ENCODE measurements around the gene ZNF532. TPM values are rescaled to one million over a fixed set of nuclear protein-coding genes. Genes with fewer than 3 reads are reported as not detected.
A peak's percentile ranks its signal among the peaks of the same experiment; 100 is the strongest.
"Not testable (repeated sequence)": the region's sequence is repeated elsewhere in the genome, so short reads cannot be mapped to it uniquely, and the experiment has no call there.

The ZNF532 gene
- total RNA-seq, 1 donor from 2014 or later = 137 TPM

GRCh38 chr18:58827886-58828285 lies 36.8 kb upstream of the ZNF532 start:
- Histone ChIP-seq H3K4me2 (no peak overlapping the region), H3K9me3 (ENCODE audit: low read depth) (no peaks in the 10 kb centered on the region), H2AFZ (replicated peaks) (no peak overlapping the region), H3F3A (ENCODE audit: low read depth) (no peaks in the 10 kb centered on the region), H3K27me3 (no peaks in the 10 kb centered on the region), H3K4me3 (no peak overlapping the region), H3K79me2 (ENCODE audit: low read depth) (no peaks in the 10 kb centered on the region), H3K4me1 (no peaks in the 10 kb centered on the region), H4K20me1 (ENCODE audit: low read depth) (no peaks in the 10 kb centered on the region), H3K27ac (no peak overlapping the region), H3K9ac (no peak overlapping the region), H3K36me3 (no peaks in the 10 kb centered on the region)
- H3K27ac Mint-ChIP-seq = no peak overlapping the region
- H3K4me3 Mint-ChIP-seq = no peak overlapping the region
- peaks cover 9% of the 10 kb centered on the region for H3K27me3 Mint-ChIP-seq (ENCODE audit: insufficient read depth, low read depth)
- peaks cover 11% of the 10 kb centered on the region for H3K9me3 Mint-ChIP-seq
- no peak for DNase-seq (ENCODE audit: low spot score)
- H3K4me1 Mint-ChIP-seq = peaks cover 38% of the 10 kb centered on the region
- TF ChIP-seq EZH2phosphoT487 (IDR thresholded peaks at IDR 0.05) = no peak
- no peak for TF ChIP-seq EZH2 (IDR thresholded peaks at IDR 0.05)
- TF ChIP-seq CTCF (IDR thresholded peaks at IDR 0.05) = no peak
- peaks cover 7% of the 10 kb centered on the region for H3K36me3 Mint-ChIP-seq

GRCh38 chr18:58828399-58829121 lies 36.1 kb upstream of the ZNF532 start:
- Mint-ChIP-seq H3K27me3 (ENCODE audit: insufficient read depth, low read depth) (peaks cover 9% of the 10 kb centered on the region), H3K27ac (peak overlapping the region; percentile 27), H3K4me3 (no peak overlapping the region), H3K9me3 (peaks cover 11% of the 10 kb centered on the region), H3K36me3 (peaks cover 7% of the 10 kb centered on the region), H3K4me1 (peaks cover 38% of the 10 kb centered on the region)
- Histone ChIP-seq H3K36me3 (no peaks in the 10 kb centered on the region), H2AFZ (replicated peaks) (no peak overlapping the region), H3K27ac (no peak overlapping the region), H3K9ac (no peak overlapping the region), H3K27me3 (no peaks in the 10 kb centered on the region), H4K20me1 (ENCODE audit: low read depth) (no peaks in the 10 kb centered on the region), H3F3A (ENCODE audit: low read depth) (no peaks in the 10 kb centered on the region), H3K4me1 (no peaks in the 10 kb centered on the region), H3K4me3 (no peak overlapping the region), H3K79me2 (ENCODE audit: low read depth) (no peaks in the 10 kb centered on the region), H3K4me2 (no peak overlapping the region), H3K9me3 (ENCODE audit: low read depth) (no peaks in the 10 kb centered on the region)
- DNase-seq (ENCODE audit: low spot score) = no peak
- no peak for TF ChIP-seq EZH2 (IDR thresholded peaks at IDR 0.05)
- TF ChIP-seq EZH2phosphoT487 (IDR thresholded peaks at IDR 0.05) = no peak
- TF ChIP-seq CTCF (IDR thresholded peaks at IDR 0.05) = no peak

DNA sequence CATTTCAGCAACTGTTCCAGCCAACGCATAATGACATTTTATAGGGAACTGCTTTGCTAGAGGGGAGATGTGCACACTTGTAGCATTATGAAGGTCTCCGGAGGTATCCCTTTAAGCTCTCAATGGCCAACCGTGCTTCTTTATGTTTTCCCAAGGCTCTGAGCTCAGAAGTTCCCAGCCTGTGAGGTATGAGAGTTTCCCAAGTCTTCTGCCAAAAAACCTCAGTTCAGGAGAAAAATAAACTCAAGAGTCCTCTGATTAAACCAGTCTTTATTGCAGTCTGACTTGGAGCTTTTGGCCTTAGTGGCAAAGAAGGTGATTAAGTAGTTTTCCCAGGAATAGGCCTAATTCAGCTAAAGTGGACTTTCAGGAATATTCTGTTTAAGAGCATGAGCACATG lies 35.4 kb upstream of the ZNF532 start:
- Histone ChIP-seq H3K4me3 (no peak overlapping the region), H3K79me2 (ENCODE audit: low read depth) (no peaks in the 10 kb centered on the region), H3K9me3 (ENCODE audit: low read depth) (no peaks in the 10 kb centered on the region), H3F3A (ENCODE audit: low read depth) (peaks cover 1% of the 10 kb centered on the region), H3K4me2 (no peak overlapping the region), H3K9ac (no peak overlapping the region), H3K4me1 (no peaks in the 10 kb centered on the region), H3K36me3 (no peaks in the 10 kb centered on the region), H3K27me3 (no peaks in the 10 kb centered on the region), H3K27ac (no peak overlapping the region), H2AFZ (replicated peaks) (no peak overlapping the region), H4K20me1 (ENCODE audit: low read depth) (no peaks in the 10 kb centered on the region)
- H3K27ac Mint-ChIP-seq = no peak overlapping the region
- H3K27me3 Mint-ChIP-seq (ENCODE audit: insufficient read depth, low read depth) = peaks cover 9% of the 10 kb centered on the region
- peaks cover 35% of the 10 kb centered on the region for H3K4me1 Mint-ChIP-seq
- peaks cover 7% of the 10 kb centered on the region for H3K36me3 Mint-ChIP-seq
- peaks cover 11% of the 10 kb centered on the region for H3K9me3 Mint-ChIP-seq
- DNase-seq (ENCODE audit: low spot score) = no peak
- H3K4me3 Mint-ChIP-seq = no peak overlapping the region
- TF ChIP-seq CTCF (IDR thresholded peaks at IDR 0.05) (no peak), EZH2 (IDR thresholded peaks at IDR 0.05) (no peak), EZH2phosphoT487 (IDR thresholded peaks at IDR 0.05) (no peak)

- H3K36me3 ChIP-seq; H3K4me3 Mint-ChIP-seq; H3K36me3 Mint-ChIP-seq; H3K27me3 ChIP-seq; H3K9ac ChIP-seq; H3K27me3 Mint-ChIP-seq (ENCODE audit: insufficient read depth, low read depth); H2AFZ ChIP-seq (replicated peaks); DNase-seq (ENCODE audit: low spot score); H3F3A ChIP-seq (ENCODE audit: low read depth); H3K79me2 ChIP-seq (ENCODE audit: low read depth); H3K27ac ChIP-seq; H3K4me3 ChIP-seq; H3K27ac Mint-ChIP-seq; H3K9me3 ChIP-seq (ENCODE audit: low read depth); H3K4me2 ChIP-seq; H3K4me1 ChIP-seq; H4K20me1 ChIP-seq (ENCODE audit: low read depth): not testable (repeated sequence)
- Mint-ChIP-seq H3K4me1 (peaks cover 35% of the 10 kb centered on the region), H3K9me3 (peaks cover 11% of the 10 kb centered on the region)
Observed at GRCh38 chr18:58829886-58830285, 34.8 kb upstream of the ZNF532 start.
